Natural killer cell (primary cell): ENCODE measurements around the gene TMCO4. TPM values are rescaled to one million over a fixed set of nuclear protein-coding genes. Genes with fewer than 3 reads are reported as not detected.
A peak's percentile ranks its signal among the peaks of the same experiment; 100 is the strongest.
"Not testable (repeated sequence)": the region's sequence is repeated elsewhere in the genome, so short reads cannot be mapped to it uniquely, and the experiment has no call there.

Experiments
- ATAC-seq, 3 donors: fragments of 150-1000 bp in 2 of 3; fragments of 200-7000 bp in 1 of 3; cut with Tn5 transposase; 1 replicate in 1 of 3; 2 replicates in 2 of 3; pipeline ENCODE4 v1.10.0; 2021; ENCODE audit warnings: mild to moderate bottlenecking in 2 of 3, moderate library complexity in 2 of 3
- DNase-seq, 2 donors: peaks; one replicate each; pipeline versions ENCODE4 v3.0.0 to v3.0.0-alpha.2; 2013 to 2021; ENCODE audit warnings: mixed read lengths in 1 of 2
- H3K27ac ChIP-seq: one replicate; pipeline ENCODE4 v1.5.1; 2013; ENCODE audit warnings: mild to moderate bottlenecking, low read length
- H3K27me3 ChIP-seq: one replicate; pipeline ENCODE4 v1.6.1; 2013; ENCODE audit warnings: low read length; ENCODE audit not compliant: control insufficient read depth, insufficient read depth
- H3K36me3 ChIP-seq: one replicate; pipeline ENCODE4 v1.6.1; 2013; ENCODE audit warnings: low read length; ENCODE audit not compliant: control insufficient read depth, insufficient read depth
- H3K4me1 ChIP-seq: one replicate; pipeline ENCODE4 v1.6.1; 2013; ENCODE audit warnings: low read length; ENCODE audit not compliant: control insufficient read depth, insufficient read depth
- H3K4me3 ChIP-seq: one replicate; pipeline ENCODE4 v1.5.1; 2013; ENCODE audit warnings: low read length
- H3K9me3 ChIP-seq: one replicate; pipeline ENCODE4 v1.6.1; 2013; ENCODE audit warnings: low read length; ENCODE audit not compliant: control insufficient read depth, insufficient read depth
- H3K27ac Mint-ChIP-seq, 2 donors: one replicate each; pipeline ENCODE4 v1.8.0; 2022; ENCODE audit warnings: mild to moderate bottlenecking in 2 of 2, mixed read lengths in 2 of 2, moderate library complexity in 1 of 2
- H3K27me3 Mint-ChIP-seq, 2 donors: one replicate each; pipeline ENCODE4 v1.8.0; 2022; ENCODE audit warnings: low read depth in 2 of 2, mixed read lengths in 2 of 2
- H3K36me3 Mint-ChIP-seq: one replicate; pipeline ENCODE4 v1.8.0; 2022; ENCODE audit warnings: mixed read lengths
- H3K4me1 Mint-ChIP-seq, 2 donors: one replicate each; pipeline ENCODE4 v1.8.0; 2022; ENCODE audit warnings: mixed read lengths in 2 of 2
- H3K4me3 Mint-ChIP-seq: one replicate; pipeline ENCODE4 v1.8.0; 2022; ENCODE audit warnings: mild to moderate bottlenecking, moderate library complexity, mixed read lengths
- H3K9me3 Mint-ChIP-seq, 2 donors: one replicate each; pipeline ENCODE4 v1.8.0; 2022; ENCODE audit warnings: mixed read lengths in 2 of 2
- CTCF ChIP-seq: fragments of 200-600 bp; IDR thresholded peaks from one replicate; pipeline ENCODE4 v1.8.0; 2022; ENCODE audit warnings: antibody characterized with exemption
- WGBS: methylation state at CpG from one replicate; pipeline ENCODE4 v1.1.7; 2013; ENCODE audit warnings: missing lambda C conversion rate; ENCODE audit not compliant: insufficient coverage; 5-methylcytosine and 5-hydroxymethylcytosine counted together
- intact Hi-C: fragments of 100-400 bp; cut with micrococcal nuclease; formaldehyde crosslinking; loops from one replicate; pipeline ENCODE4 v1.14.2; 2022
- total RNA-seq, 4 donors: library from RNA; stranded (reverse); fragments of 120-200 nt in 1 of 4; gene quantifications; one replicate each; pipeline versions ENCODE4 v1.2.3 to v1.2.4, GENCODE V29; 2013 to 2022

Gene TMCO4
- 10 to 100 TPM; 14.2 to 21.5 (median 18.3) TPM for total RNA-seq
- total RNA-seq (2013): 26.2 TPM

GRCh38 chr1:19799230-19800075, at the start of gene TMCO4:
TMCO4 (minus strand) TSS chr1:19799916; CDS start chr1:19780758, 19,158 bp downstream.
- under 1% methylated on average over 70 of the region's 70 CpGs for WGBS
- Mint-ChIP-seq H3K4me3 (peak within 1 kb of the TSS; percentile 96), H3K27ac (peak within 1 kb of the TSS; percentile 83 to 89), H3K27me3 (peaks cover 0 to 2% of the 10 kb centered on the region in 2 donors), H3K4me1 (peaks cover under 1 to 36% of the 10 kb centered on the region in 2 donors), H3K36me3 (no peaks in the 10 kb centered on the region), H3K9me3 (no peaks in the 10 kb centered on the region)
- H3K4me1 ChIP-seq: peaks cover 18% of the 10 kb centered on the region
- peak; percentile 40 to 72 for DNase-seq
- peak within 1 kb of the TSS; percentile 77 for H3K27ac ChIP-seq
- H3K4me3 ChIP-seq: peak within 1 kb of the TSS; percentile 80
- no peaks in the 10 kb centered on the region for H3K27me3 ChIP-seq
- peak; percentile 79 to 87 (median 83) for ATAC-seq
- TF ChIP-seq CTCF: no peak
- H3K36me3 ChIP-seq: no peaks in the 10 kb centered on the region
- intact Hi-C loops: no loop called here
- no peaks in the 10 kb centered on the region for H3K9me3 ChIP-seq

- WGBS: 91% methylated on average over 3 of the region's 3 CpGs
- H3K4me1 Mint-ChIP-seq, H3K27me3 ChIP-seq, DNase-seq, H3K9me3 Mint-ChIP-seq, H3K4me3 Mint-ChIP-seq, H3K9me3 ChIP-seq, H3K36me3 Mint-ChIP-seq, ATAC-seq, H3K4me1 ChIP-seq, H3K27ac ChIP-seq, H3K4me3 ChIP-seq, H3K36me3 ChIP-seq, H3K27ac Mint-ChIP-seq, intact Hi-C loops: not testable (repeated sequence)
- peaks cover 15 to 26% of the 10 kb centered on the region in 2 donors for H3K27me3 Mint-ChIP-seq
Measured at GRCh38 chr1:19849307-19849706, 49.6 kb upstream of the TMCO4 start.

GRCh38 chr1:19847334-19847733, 47.6 kb upstream of the TMCO4 start:
- H3K4me3 ChIP-seq, H3K36me3 ChIP-seq, DNase-seq, H3K9me3 ChIP-seq, H3K27me3 ChIP-seq, intact Hi-C loops, H3K4me1 ChIP-seq, H3K36me3 Mint-ChIP-seq, H3K4me3 Mint-ChIP-seq, H3K9me3 Mint-ChIP-seq, H3K27ac ChIP-seq, H3K4me1 Mint-ChIP-seq, H3K27ac Mint-ChIP-seq, ATAC-seq: not testable (repeated sequence)
- WGBS: 91% methylated on average over 9 of the region's 9 CpGs
- H3K27me3 Mint-ChIP-seq: peaks cover 15 to 26% of the 10 kb centered on the region in 2 donors

GRCh38 chr1:19846338-19846737, 46.6 kb upstream of the TMCO4 start:
- TF ChIP-seq CTCF: no peak
- Histone ChIP-seq H3K36me3 (no peaks in the 10 kb centered on the region), H3K27ac (no peak overlapping the region), H3K27me3 (peaks cover 2% of the 10 kb centered on the region), H3K4me1 (no peaks in the 10 kb centered on the region), H3K4me3 (no peak overlapping the region), H3K9me3 (no peaks in the 10 kb centered on the region)
- Mint-ChIP-seq H3K36me3 (no peaks in the 10 kb centered on the region), H3K9me3 (no peaks in the 10 kb centered on the region), H3K27ac (no peak overlapping the region), H3K4me1 (no peaks in the 10 kb centered on the region), H3K27me3 (peaks cover 15 to 26% of the 10 kb centered on the region in 2 donors), H3K4me3 (no peak overlapping the region)
- whole genome bisulfite sequencing: 96% methylated on average over 3 of the region's 3 CpGs
- intact Hi-C loops: no loop called here
- ATAC-seq: no peak
- DNase-seq: no peak
